Mononuclear cell (primary cell): ENCODE results near the gene ZNHIT3. TPM values are rescaled to one million over a fixed set of nuclear protein-coding genes. Genes with fewer than 3 reads are reported as not detected.

Experiments used
- H3K27me3 ChIP-seq: 2 replicates; pipeline ENCODE4 v1.6.0; 2011; ENCODE audit warnings: low read length, control low read depth; ENCODE audit not compliant: insufficient read depth
- H3K4me1 ChIP-seq: 2 replicates; pipeline ENCODE4 v1.5.1; 2011; ENCODE audit warnings: mild to moderate bottlenecking, low read length, control low read depth; ENCODE audit not compliant: insufficient read depth
- H3K4me3 ChIP-seq: 2 replicates; pipeline ENCODE4 v1.5.1; 2011; ENCODE audit warnings: mild to moderate bottlenecking, low read length, moderate library complexity
- H3K9me3 ChIP-seq: 2 replicates; pipeline ENCODE4 v1.5.1; 2011; ENCODE audit warnings: low read depth, mild to moderate bottlenecking, control low read depth, low read length
- total RNA-seq: library from RNA; depleted of rRNA; stranded (reverse); fragments of >200 nt; gene quantifications from one replicate; pipeline ENCODE4 v1.2.3, GENCODE V29; 2012

The ZNHIT3 gene
- total RNA-seq, 1 donor = 42.8 TPM

DNA sequence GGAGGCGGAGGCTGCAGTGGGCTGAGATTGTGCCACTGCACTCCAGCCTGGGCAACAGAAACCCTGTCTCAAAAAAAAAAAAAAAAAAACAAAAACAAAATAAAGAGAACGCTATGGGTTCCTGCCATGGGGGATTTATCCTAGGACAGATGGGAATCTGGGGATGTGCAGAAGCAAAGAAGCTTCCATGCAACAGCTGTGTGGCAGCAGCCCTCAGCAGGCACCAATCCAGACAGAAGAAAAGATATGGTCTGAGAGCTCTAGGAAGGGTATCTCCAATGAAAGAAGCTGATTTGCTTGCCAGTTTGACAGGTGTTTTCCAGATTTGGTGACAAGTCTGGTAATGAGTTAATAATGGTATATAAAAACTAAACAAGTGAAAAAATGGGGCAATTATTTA is 36.6 kb downstream of the ZNHIT3 start:
- Histone ChIP-seq H3K4me1 (no peaks in the 10 kb centered on the region), H3K9me3 (no peaks in the 10 kb centered on the region), H3K27me3 (no peaks in the 10 kb centered on the region), H3K4me3 (no peak overlapping the region)

DNA sequence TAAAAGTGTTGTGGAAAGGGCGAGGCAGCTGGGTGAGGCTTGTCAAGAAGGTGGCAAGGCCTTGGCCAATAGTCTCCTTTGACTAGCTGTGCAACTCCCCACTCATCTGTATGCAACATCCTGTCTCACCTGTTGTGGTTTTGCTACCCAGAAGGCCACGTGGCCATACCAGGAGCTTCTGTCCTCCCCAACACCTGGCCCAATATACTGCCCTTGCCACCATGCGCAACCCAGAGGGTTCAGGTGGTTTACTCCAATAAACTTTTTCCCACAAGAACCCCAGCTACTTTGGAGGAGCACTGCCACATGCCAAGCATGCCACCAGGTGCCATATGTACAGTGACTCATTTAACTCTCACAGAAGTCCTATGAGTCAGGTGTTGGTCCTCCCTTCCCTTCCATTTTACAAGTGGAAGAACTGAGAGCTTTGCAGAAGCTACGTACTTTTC is 38.0 kb downstream of the ZNHIT3 start:
- Histone ChIP-seq H3K27me3 (no peaks in the 10 kb centered on the region), H3K4me3 (no peak overlapping the region), H3K9me3 (no peaks in the 10 kb centered on the region), H3K4me1 (no peaks in the 10 kb centered on the region)

DNA sequence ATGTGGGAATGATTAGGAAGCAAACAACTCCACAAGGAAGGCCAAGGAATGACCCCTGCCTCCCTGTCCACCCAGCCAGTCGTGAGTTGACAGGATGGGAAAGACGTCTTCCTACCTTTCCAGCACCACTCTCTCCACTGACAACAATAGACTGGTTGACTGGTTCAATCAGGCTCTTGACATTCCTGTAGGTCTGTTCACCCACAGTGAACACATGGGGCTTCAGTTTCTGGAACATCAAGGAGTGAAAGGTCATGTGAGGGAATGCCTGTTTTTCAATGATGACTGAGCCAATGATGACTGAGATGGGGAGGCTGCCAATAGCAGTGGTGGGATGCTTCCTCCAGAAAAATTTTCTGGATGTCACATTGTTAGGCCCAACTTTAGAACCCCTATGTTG is 38.6 kb downstream of the ZNHIT3 start:
- Histone ChIP-seq H3K4me3 (no peak overlapping the region), H3K27me3 (no peaks in the 10 kb centered on the region), H3K9me3 (no peaks in the 10 kb centered on the region), H3K4me1 (no peaks in the 10 kb centered on the region)

GRCh38 chr17:36525888-36526287 is 39.4 kb downstream of the ZNHIT3 start:
- Histone ChIP-seq H3K4me3 (no peak overlapping the region), H3K4me1 (no peaks in the 10 kb centered on the region)

GRCh38 chr17:36527621-36528250 is 41.3 kb downstream of the ZNHIT3 start:
- Histone ChIP-seq H3K9me3 (no peaks in the 10 kb centered on the region), H3K4me1 (no peaks in the 10 kb centered on the region), H3K27me3 (no peaks in the 10 kb centered on the region), H3K4me3 (no peak overlapping the region)

More at GRCh38 chr17:36525888-36526287, 39.4 kb downstream of the ZNHIT3 start:
- Histone ChIP-seq H3K27me3 (no peaks in the 10 kb centered on the region), H3K9me3 (no peaks in the 10 kb centered on the region)

GRCh38 chr17:36529121-36529520 is 42.6 kb downstream of the ZNHIT3 start:
- peaks cover 6% of the 10 kb centered on the region for H3K4me1 ChIP-seq
- no peaks in the 10 kb centered on the region for H3K27me3 ChIP-seq
- no peak overlapping the region for H3K4me3 ChIP-seq
- no peaks in the 10 kb centered on the region for H3K9me3 ChIP-seq

GRCh38 chr17:36532435-36532975 is 46.0 kb downstream of the ZNHIT3 start:
- Histone ChIP-seq H3K9me3 (no peaks in the 10 kb centered on the region), H3K27me3 (no peaks in the 10 kb centered on the region), H3K4me3 (no peak overlapping the region), H3K4me1 (peaks cover 16% of the 10 kb centered on the region)

GRCh38 chr17:36533935-36534839 is 47.7 kb downstream of the ZNHIT3 start:
- no peaks in the 10 kb centered on the region for H3K27me3 ChIP-seq
- peaks cover 16% of the 10 kb centered on the region for H3K4me1 ChIP-seq
- peak overlapping the region; percentile 94 for H3K4me3 ChIP-seq
- no peaks in the 10 kb centered on the region for H3K9me3 ChIP-seq

- Histone ChIP-seq H3K4me1 (peaks cover 16% of the 10 kb centered on the region), H3K27me3 (no peaks in the 10 kb centered on the region), H3K4me3 (peak within 1 kb of the TSS; percentile 94), H3K9me3 (no peaks in the 10 kb centered on the region)
Observed at GRCh38 chr17:36534840-36535668, 48.6 kb downstream of the ZNHIT3 start, which contains the start of the genes MYO19 and PIGW. Gene MYO19, minus strand, starts transcription at chr17:36534868. Its CDS starts 2,330 bp downstream, at chr17:36532538. Gene PIGW, plus strand, starts transcription at chr17:36534987. Its CDS starts 2,115 bp downstream, at chr17:36537102.

GRCh38 chr17:36535669-36536081 is 49.2 kb downstream of the ZNHIT3 start:
- no peaks in the 10 kb centered on the region for H3K27me3 ChIP-seq
- peak overlapping the region; percentile 94 for H3K4me3 ChIP-seq
- H3K4me1 ChIP-seq = peaks cover 16% of the 10 kb centered on the region
- H3K9me3 ChIP-seq = no peaks in the 10 kb centered on the region

- Histone ChIP-seq H3K27me3 (no peaks in the 10 kb centered on the region), H3K4me1 (peaks cover 16% of the 10 kb centered on the region), H3K4me3 (no peak overlapping the region), H3K9me3 (no peaks in the 10 kb centered on the region)
Observed at GRCh38 chr17:36540696-36541095, 54.2 kb downstream of the ZNHIT3 start.

DNA sequence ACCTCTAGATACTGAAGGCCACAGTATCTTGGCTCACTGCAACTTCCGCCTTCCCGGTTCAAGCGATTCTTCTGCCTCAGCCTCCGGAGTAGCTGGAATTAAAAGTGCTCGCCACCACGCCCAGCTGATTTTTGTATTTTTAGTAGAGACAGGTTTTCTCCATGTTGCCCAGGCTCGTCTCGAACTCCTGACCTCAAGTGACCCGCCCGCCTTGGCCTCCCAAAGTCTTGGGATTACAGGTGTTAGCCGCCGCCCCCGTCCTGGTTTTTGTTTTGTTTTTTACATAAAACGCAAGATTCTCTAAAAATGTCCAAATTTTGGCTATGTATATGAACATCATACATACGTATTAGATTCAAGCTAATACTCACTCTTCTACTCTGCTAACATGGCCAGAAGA is 56.3 kb downstream of the ZNHIT3 start:
- Histone ChIP-seq H3K4me1 (peaks cover 28% of the 10 kb centered on the region), H3K4me3 (no peak overlapping the region), H3K9me3 (no peaks in the 10 kb centered on the region), H3K27me3 (no peaks in the 10 kb centered on the region)

DNA sequence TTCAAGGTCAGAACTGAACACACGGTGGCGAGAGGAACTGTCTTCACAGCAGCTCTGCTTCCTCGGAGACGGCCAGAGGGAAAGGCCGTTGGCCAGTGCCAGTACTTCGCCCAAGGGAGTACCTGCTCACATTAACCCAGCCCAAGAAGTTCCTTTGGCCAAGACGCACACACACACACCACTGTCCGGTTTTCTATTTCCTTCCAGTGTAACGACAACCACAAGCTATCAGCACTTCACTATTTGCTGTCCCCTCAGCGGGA is 57.5 kb downstream of the ZNHIT3 start:
- Histone ChIP-seq H3K4me1 (peaks cover 40% of the 10 kb centered on the region), H3K4me3 (peak overlapping the region; percentile 93), H3K27me3 (no peaks in the 10 kb centered on the region), H3K9me3 (no peaks in the 10 kb centered on the region)

DNA sequence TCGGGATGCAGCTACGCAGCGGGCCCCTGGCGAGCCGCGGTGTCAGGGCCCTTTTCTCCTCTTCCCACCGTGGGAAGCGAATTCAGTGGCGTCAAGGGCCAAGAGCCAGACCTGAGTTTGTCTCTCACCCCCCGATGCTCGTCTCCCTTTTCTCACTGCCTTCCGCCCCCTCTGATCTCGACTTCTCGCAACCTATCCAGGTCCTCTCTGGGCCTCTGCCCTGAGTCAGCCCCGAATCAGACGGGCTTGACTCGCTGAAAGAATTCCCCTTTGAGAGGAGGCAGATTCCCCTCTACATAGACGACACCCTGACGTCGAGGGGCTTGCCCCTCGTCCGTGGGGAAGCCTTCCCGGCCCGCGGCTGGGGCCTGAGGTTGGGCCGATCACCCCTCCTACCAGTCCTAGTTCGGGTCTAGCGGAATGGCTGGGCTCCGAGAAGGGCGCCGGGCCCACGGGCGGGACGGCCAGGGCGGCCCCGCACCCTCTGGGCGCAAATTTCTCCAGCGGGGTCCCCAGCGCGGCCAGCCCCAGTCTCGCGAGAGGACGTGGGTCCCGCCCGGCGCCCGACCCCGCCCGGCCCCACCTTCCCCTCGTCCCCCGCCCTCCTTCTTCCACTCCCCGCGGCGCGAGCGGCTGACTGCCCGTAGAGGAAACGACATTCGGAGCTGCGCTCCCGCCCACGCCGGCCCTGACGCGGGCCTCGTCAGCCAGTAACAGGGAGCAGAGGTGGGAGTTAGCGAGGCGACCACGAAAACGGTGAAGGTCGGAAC is 58.0 kb downstream of the ZNHIT3 start, which contains the start of gene GGNBP2:
Gene GGNBP2 (plus strand): TSS at position 613 of the 770 bp plus-strand sequence. CDS start 806 bp downstream, outside the sequence.
- Histone ChIP-seq H3K27me3 (no peaks in the 10 kb centered on the region), H3K9me3 (no peaks in the 10 kb centered on the region), H3K4me1 (peaks cover 44% of the 10 kb centered on the region), H3K4me3 (peak within 1 kb of the TSS; percentile 93)
